ENCODE measurements around the gene C2orf66.

Gene C2orf66

DNA sequence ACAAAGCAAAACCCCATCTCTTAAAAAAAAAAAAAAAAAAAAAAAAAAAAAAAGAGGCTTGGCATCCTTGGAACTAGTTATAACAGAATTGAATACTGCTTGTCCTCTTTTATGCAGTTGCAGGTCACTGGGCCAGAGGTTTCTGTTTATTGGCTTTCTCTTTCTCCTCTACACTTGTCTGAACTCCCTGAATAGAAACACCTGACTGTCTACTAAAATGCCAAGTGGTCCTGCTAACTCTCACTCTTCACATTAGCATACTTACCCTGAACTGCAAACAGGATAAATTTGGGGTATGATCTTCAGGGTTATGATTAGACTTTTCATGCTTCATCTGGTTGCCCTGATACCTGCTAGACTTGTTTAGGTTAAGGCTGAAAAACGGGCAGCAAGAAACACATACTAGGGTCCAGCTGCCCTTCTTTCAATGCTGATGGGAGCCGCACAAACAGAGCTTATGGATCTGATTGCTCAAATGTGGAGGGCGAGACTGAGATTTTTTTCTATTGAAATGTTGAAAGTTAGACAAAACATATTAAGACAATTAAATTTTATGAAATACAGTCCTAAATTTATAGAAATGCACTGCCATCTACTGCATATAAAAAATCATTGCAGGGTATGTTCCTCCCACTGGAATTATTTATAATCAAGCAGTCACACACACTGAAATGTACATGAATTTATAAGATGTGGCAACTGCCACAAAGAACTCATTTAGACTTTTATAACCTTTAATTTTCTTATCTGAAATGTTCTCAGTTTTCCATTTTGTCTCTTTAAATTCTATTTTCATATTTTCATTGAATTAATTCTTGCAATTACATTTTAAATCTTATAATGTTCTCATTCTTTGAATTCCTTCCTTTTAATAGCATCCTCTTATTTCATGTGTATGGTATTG is 50.4 kb downstream of the C2orf66 start:
- no peak for DNase-seq

All from CD4-positive, alpha-beta T cell treated with Interleukin-17A for 1 hour (primary cell).